Stimulated activated CD4-positive, alpha-beta T cell treated with anti-CD3 and anti-CD28 coated beads, TNF-alpha, amount 100 ng/mL, for 1 hour (primary cell): ENCODE data around the gene HMMR.
"Not testable (repeated sequence)": the region's sequence is repeated elsewhere in the genome, so short reads cannot be mapped to it uniquely, and the experiment has no call there.

Experiments
- DNase-seq, 3 donors: peaks; one replicate each; pipeline ENCODE4 v3.0.0-alpha.2; 2020; ENCODE audit warnings: low read depth in 3 of 3, low spot score in 1 of 3

HMMR gene

DNA sequence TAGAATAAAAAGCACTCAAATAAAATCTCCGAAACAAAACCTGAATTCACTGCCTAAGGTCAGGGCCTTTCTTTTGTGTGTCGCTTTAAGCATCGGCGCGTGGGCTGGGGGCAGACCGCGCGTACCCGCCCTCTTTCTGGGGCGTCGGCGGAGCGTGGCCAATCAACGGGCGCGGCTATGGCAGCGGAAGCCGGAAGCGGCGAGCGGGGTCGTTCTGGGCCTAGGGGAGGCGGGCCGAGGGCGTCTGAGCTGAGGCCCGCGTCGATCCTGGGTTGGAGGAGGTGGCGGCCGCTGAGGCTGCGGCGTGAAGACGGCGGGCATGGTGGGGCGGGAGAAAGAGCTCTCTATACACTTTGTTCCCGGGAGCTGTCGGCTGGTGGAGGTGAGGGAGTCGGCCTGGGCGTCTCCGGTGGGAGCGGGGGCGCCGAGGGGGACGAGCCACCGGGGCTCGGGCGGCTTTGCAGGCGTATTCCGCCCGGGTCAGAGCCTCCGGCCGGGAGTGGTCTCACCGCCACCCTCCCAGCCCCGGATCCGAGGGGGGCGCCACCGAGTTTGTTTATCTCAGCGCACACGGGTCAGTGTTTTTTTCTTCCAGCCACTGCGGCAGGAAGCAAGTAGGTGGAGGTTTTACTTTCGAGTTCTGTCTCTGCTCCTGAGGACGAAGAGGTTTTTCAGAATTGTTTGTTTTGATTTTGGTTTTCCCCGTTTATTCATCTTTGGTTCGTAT lies 45.1 kb downstream of the HMMR start, which contains the start of gene MAT2B:
Gene MAT2B, plus strand, starts transcription at position 252 of the 727 bp plus-strand sequence. Its CDS starts 68 bp downstream, at position 320.
- peak; percentile 84 to 90 (median 89) for DNase-seq

GRCh38 chr5:163506095-163506457 lies 45.6 kb downstream of the HMMR start:
- no peak for DNase-seq

GRCh38 chr5:163506726-163507125 lies 46.3 kb downstream of the HMMR start:
- DNase-seq, result no peak

- DNase-seq, result no peak
These were observed 48.3 kb downstream of the HMMR start for GRCh38 chr5:163508753-163509152.

DNA sequence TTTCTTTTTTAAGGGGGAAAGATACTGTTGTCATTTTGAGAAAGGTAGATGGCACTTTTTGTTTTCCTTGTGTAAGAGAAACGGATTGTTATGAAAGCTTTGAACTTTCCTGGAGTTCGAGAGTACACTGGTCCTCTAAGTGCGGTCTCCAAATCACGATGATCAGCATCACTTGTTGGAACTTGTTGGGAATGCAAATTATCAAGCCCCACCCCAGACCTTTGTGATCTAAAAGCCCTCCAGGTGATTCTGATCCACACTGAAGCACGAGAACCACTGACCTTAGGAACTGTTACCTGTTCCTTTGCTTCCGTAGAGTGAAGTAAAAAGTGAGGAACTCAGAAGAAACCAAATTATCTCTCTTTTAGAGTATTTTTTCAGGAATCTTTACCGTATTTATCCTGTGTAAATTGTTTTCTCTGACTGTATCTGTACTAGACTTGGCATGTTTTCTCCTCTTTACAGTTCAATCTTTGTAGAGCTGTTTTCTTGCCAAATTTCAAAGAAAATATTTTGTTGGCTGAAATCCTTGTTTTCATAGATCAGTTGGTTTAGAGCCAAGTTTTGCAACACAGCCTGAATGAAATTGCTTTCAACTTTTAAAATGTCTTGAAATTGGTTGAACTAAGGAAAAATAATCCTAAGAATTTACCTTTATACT lies 49.0 kb downstream of the HMMR start:
- no peak for DNase-seq

- DNase-seq, result no peak
These were observed 52.1 kb downstream of the HMMR start for GRCh38 chr5:163512526-163512925.

DNA sequence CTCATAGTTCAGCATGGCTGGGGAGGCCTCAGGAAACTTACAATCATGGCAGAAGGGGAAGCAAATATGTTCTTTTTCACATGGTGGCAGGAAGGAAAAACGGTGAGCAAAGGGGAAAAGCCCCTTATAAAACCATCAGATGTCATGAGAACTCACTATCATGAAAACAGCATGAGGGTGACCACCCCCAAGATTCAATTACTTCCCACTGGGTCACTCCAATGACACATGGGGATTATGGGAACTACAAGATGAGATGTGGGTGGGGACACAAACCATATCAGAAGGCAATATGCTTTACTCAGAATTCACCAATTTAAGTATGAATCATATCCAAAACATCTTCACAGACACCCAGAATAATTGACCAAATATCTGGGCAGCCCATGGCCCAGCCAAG lies 64.7 kb downstream of the HMMR start:
- DNase-seq, result no peak

DNA sequence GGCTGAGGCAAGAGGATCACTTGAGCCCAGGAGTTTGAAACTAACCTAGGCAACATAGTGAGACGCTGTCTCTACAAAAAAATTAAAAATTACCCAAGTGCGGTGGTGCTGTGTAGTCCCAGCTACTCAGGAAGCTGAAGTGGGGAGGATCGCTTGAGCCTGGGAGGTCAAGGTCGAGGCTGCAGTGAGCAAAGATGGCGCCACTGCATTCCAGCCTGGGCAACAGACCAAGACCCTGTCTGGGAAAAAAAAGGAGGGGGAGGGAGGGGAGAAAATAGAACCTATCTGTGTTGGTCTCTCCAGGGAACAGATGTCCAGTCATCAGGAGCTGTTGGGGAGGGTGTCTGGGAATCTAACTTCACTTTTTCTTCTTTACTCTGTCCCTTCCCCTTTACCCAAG lies 69.3 kb downstream of the HMMR start:
- DNase-seq, result no peak

DNA sequence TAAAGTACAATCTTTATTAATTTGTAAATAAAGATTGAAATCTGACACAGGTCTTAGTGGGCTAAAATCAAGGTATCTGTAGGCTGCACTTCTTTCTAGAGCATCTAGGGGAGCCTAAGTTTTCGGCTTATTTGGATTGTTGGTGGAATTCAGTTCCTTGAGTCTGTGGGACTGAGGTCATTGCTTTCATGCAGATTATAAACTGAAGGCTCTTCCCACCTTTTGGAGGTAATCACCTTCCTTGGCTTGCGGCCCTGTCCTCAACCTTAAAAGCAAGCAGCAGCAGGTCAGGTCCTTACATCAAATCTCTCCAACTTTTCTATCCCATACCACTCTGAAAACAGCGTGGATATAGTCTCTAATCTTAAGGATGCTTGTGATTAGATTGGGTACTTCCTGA lies 70.8 kb downstream of the HMMR start:
- no peak for DNase-seq

- DNase-seq, result no peak
These were observed 72.0 kb downstream of the HMMR start for GRCh38 chr5:163532171-163533084.

GRCh38 chr5:163533223-163533622 lies 72.8 kb downstream of the HMMR start:
- DNase-seq, result no peak

DNA sequence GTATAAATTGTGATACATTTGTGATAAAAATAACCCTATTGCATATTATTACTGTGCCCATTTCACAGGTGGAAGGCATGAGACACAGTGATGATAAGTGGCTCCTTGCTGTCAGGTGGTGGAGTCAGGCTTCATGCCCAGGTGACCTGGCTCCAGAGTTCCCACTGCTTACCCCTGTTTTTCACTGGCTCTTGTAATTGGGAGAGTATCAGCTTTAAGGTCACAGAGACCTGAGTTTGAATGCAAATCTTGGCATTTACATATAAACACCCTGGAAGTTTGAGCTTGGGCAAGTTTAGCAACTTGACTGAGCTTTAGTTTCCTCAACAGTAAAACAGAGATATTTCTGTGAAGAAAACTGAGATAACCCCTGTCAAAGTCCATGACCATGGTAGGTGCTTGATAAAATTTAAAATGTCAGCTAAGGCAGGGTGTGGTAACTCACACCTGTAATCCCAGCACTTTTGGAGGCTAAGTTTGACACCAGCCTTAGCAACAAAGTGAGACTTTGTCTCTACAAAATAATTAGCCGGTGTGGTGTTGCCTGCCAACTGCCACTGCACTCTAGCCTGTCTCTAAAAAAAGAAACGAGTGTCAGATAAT lies 74.2 kb downstream of the HMMR start:
- DNase-seq, result no peak

GRCh38 chr5:163535290-163535689 lies 74.9 kb downstream of the HMMR start:
- DNase-seq, result no peak

DNA sequence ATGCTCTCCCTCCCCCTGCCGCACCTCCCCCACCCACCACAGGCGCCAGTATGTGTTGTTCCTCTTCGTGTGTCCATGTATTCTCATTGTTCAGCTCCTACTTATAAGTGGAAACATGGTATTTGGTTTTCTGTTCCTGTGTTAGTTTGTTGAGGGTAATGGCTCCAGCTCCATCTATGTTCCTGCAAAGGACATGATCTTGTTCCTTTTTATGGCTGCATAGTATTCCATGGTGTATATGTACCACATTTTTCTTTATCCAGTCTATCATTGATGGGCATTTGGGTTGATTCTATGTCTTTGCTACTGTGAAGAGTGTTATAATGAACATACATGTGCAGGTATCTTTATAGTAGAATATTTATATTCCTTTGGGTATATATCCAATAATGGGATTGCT lies 76.0 kb downstream of the HMMR start:
- not testable (repeated sequence) for DNase-seq

DNA sequence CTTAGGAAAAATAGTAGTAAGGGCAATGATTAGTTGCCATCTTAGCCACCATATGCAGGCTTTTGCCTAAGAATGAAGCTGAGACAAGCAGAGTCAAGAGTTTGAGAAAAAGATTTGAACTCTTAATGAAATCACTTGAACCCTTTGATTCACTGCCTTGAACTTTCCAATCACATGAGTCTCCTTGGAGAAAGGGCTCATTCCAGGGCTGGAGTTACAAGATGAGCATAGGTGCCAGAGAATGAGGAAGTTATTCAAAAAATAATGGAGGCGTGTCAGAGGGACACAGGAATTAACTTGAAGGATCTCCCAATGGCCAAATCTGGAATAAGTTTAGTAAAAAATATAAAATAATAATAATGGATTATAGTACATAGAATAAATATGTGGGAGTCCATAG lies 80.3 kb downstream of the HMMR start:
- DNase-seq, result no peak
